Forelimb muscle (tissue), 1 donor: Measurements from ENCODE around the gene ZNF189. TPM values are rescaled to one million over a fixed set of nuclear protein-coding genes. Genes with fewer than 3 reads are reported as not detected.
A peak's percentile ranks its signal among the peaks of the same experiment; 100 is the strongest.

Experiments used
- DNase-seq: peaks from one replicate; pipeline ENCODE4 v3.0.0-alpha.2; 2013; ENCODE audit warnings: low read depth
- polyA plus RNA-seq: library from polyadenylated mRNA; unstranded; fragments of 120-200 nt; gene quantifications from one replicate; pipeline ENCODE4 v1.2.1, GENCODE V29; 2013; ENCODE audit not compliant: insufficient read length

ZNF189 gene
- 19.2 TPM for polyA plus RNA-seq

DNA sequence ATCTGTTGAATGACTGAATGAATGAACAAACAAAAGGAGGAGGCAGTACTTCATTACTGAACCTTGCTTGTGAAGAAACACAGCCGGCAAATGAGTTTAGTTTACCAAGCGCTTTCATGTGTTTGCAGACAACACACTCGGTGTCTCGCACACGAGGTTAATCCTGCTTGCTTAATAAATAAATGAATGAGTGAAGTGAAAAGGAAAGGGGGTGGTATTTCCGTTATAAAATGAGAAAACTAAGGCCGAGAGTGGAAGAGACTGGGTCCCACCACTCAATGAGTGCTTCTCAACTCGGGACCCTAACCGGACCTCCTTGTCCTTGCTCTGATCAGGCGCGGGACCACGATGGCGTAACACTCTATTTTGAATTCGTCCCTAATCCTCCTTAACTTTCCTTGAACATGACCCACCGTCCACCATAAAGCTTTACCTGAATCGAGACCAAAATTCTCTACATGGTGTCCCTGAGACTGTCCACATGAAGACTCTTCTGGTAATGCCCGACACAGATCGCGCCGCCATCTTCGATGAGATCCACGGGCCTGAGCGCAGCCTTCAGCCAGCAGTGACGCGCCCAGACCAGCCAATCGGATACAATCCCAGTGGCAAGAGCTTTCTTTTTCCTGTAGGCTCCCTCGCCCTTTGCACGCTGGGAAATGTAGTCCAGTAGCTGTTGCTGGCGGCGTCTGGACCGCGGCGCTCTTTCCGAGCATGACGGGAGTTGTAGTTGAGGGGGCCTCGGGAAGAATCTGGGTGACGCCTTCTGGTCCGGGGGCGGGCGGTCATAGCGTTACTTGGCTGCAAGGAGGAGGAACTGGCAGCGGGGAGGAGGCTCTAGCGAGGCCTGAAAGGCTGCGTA, at the start of gene ZNF189, which contains the start of gene MRPL50:
Gene ZNF189, plus strand, starts transcription at position 784 of the 862 bp plus-strand sequence. CDS start 306 bp downstream, outside the sequence.
Gene MRPL50, minus strand, starts transcription at position 551 of the 862 bp plus-strand sequence. Its CDS starts 26 bp downstream, at position 525.
- DNase-seq = peak; percentile 99

DNA sequence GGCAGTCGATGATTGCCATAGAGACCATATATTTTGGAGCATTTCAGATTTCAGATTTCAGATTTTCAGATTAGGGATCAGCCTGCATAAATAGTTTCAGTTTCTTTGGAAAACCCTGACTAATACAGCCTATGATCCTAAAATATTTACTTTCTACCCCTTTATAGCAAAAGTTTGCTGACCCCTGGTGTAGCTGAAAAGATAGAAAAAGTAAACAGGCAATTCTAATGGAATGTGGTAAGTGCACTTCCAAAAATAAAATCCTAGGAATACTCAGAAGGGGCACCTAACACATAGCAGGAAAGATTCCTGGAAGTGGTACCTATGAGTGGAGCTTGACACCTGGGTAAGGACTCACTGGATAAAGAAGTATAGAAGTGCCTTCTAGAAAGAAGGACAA, 48.4 kb upstream of the ZNF189 start:
- DNase-seq = no peak

DNA sequence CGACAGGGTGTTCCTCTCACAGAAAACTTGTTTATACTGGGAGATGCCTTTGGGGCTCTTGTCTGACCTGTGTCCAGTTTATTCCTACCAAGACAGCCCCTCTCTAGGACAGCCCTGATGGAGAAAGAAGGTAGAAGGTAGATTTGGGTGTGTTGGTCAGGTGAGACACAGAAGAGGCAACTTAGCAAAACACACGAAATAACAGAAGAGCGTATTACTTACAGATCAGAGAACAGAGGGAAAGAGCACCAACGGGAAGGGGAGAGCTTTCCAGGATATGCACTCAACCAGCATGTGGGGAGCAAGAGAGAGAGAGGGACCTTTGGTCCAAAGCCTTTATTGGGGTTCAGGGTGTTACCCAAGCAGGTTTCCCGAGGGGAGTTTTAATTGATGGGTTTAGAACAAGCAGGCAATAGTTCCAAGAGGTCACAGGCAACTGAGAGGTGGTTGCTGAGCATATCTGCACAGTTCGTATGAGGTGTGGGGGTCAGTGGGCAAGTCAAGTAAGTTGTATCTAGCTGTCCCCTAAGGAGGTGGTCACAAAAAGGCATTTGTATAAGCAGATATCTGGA, 45.7 kb upstream of the ZNF189 start:
- DNase-seq = no peak

DNA sequence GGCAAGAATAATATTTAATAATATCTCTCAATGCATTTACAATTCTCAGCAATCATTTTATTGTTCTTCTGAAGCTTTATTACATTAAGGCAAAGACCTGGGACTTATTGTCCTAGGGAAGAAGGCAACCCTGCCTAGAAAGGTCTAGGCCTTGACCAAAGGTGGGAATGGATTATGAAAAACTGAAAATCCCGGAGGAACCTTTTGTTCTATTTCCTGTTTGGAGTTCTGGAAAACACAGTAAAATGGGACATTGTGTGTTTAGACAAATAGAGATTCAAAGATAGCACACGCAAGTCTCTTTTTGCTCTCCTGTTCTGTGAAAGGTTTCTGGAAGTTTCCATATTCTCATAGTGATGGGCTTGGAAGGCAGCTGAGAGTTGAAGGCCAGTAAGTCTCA, 45.0 kb upstream of the ZNF189 start:
- DNase-seq = no peak

DNA sequence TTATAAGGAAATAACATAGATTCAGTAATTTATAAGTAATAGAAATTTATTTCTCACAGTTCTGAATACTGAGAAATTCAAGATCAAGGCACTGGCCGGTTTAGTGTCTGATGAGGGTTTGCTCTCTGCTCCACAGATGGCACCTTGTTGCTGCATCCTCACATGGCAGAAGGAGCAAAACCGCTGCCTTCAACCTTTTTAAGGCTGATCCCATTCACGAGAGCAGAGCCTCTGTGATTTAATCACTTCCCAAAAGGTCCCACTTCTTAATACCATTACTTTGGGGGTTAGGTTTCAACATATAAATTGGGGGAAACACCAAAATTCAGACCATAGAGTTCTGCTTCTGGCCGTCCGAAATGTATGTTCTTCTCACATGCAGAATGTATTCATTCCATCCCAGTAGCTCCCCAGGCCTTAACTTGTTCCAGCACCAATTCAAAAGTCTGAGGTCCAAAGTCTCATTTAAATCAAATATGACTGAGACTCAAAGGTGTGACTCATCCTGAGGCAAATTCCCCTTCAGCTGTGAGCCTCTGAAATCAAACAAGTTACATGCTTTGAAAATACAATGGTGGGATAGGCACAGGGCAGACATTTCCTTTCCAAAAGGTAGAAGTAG, 44.4 kb upstream of the ZNF189 start:
- no peak for DNase-seq

DNA sequence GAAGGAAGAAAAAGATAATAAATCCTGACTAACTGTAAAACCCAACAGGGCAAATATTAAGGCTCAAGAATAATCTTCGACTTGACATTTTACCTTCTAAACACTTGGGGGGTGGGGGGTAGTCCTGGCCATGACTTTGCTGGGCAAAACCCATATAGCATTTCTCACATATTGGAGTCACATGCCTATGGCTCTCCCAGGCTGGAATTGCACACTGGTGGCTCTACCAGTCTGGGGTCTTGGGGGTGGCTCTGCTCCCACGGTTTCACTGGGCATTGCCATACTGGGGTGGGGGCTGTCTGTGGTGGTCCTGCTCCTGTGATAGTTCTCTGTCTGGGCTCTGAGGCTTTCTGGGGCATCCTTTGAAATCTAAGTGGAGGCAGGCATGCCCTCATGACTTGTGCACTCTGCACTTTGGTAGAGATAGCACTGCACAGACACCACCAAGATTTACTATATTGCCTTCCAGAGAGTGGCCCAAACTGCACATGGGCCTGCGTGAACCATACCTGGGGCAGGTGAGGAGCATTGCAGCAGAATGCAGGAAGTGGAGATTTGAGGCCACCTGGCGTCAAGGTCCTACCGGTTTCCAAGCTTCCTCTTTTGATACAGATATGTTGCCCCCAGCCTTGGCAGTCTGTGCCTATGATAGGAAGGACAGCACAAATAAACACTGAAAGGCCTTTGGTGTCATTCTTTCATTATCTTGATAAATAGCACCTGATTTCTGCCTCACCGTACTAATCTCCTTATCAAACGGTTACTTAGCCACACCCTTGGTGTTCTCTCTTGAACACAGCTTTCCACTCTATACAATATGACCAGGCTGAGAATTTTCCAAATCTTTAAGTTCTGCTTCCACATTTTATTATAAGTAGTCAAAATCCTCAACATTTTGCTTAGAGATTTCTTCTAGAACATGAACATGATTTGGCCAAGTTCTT, 43.6 kb upstream of the ZNF189 start:
- DNase-seq = no peak

DNA sequence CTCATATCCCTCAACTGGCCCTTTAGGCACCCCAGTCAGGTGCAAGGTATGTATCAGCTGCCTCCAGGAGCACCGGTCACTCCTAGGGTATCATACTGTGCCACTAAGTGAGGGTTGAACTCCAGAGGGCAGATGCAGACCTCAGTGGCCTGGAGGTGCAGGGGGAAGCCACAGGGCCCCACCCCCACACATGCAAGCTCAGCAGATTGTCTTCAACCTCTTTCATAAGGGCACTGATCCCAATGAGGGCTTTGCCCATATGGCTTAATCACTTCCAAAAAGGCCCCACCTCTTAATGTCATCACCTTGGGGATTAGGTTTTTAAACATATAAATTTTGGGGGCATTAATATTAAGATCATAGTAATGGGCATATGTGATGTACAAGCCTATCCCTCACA, 42.0 kb upstream of the ZNF189 start:
- no peak for DNase-seq

DNA sequence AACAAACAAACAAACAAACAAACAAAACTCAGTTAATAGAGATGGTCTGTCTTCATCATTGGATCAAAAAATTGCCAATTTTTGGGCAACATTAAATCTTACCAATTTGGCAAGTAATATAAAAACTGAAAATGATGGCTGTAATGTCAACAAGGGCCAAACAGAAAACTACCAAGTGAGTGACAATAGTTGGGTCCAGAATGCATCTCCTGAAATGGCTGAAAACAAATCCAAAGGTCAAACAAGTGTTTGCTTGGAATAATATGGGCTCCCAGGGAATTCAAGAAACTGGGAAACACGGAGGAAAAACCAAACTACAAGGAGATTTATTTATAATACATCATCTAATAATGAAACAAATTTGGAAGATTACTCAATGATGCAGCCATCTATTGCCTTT, 39.0 kb upstream of the ZNF189 start:
- no peak for DNase-seq

DNA sequence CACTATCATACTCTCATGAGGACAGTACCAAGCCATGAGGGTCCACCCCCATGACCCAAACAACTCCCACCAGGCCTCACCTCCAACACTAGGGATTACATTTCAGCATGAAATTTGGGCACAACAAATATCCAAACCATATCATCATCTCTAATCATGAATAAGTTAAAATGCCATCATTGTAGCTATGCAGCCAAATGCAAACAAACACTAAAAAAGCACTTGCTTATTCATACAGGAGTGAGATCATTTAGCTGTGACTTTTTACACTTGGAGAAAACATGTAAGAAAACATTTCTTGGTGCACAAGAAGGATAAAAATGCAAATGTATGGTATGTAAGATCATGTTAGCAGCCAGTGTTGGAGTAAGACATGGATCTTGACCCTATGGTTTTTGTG, 38.0 kb upstream of the ZNF189 start:
- no peak for DNase-seq

DNA sequence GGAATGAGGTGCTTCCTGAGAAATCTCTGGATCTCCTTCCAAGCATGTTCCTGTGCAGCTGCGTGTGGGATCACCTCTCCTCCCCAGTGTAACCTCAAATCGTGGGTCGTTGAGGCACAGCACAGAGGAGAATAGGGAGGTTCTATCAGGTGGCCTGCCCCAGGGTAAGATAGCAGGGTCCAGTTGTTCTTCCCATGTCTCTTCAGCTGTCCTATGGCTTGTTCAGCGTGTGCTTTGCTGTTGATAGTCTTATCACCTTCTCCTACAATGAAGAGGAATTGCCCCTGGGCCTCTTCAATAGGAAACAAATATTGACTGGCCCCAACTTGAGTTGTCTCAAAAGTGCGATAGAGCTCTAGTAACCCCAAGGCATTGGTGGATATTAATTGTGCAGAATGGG, 36.2 kb upstream of the ZNF189 start:
- DNase-seq = no peak

DNA sequence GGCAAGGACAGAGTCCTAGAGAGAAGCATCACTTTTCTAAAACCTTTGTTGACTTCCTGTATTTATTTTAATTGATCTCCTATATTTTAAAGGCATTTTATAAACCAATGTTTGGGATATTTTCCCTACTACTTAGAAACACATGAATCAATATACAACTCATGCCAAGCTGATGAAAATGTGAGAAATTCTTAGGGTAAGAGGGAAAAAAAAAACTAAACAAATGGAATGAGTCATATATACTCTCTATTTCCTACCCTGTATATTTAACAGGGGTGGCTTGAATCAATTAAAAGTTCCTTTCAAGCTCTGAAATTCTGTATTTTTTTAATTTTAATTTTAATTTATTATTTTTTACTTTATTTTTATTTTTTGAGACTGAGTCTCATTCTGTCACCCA, 33.5 kb upstream of the ZNF189 start:
- no peak for DNase-seq

DNA sequence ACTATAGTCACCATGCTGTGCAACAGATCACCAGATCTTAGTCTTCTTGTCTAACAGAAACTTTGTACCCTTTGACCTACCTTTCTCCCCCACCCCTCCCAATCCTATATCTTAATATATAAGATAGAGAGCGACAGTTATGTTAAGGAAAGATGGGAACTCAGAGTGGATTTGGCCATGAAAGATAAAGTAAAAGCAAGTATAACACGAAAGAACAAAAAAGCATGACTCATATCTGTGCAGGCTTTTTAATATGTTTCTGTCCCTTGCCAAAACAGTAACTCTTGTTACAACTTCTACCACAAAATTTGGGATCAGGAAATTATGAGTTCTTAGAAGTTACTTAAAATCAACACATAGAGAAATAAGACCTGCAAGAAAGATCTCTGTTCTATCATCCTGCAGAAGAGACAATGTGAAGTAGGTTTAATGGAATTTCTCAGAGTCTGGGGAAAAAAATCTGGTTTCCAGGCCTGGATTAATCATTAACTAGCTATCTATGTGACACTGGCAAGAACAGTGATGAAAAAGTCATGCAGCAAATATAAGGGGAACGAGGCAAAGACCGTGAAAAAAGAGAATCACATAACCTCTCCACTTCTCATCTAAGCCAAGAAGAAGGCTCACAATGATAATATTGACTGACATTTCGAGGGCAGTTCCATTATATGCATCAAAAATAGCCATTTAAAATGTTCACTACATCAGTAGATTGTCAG, 32.5 kb upstream of the ZNF189 start:
- no peak for DNase-seq

DNA sequence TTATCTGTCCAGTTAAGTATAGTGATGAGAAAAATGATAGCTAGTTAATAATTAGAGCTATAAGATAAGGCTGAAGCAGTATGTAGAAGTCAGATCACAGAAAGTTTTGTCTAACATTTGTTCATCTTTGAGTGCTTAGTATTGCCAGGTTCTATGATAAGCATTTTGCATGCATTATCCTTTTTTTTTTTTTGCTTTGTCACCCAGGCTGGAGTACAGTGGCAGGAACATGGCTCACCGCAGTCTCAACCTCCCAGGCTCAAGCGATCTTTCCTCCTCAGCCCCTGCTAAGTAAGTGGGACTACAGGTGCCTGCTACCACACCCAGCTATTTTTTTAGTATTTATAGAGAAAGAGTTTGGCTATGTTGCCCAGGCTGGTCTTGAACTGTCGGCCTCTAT, 31.3 kb upstream of the ZNF189 start:
- no peak for DNase-seq

DNA sequence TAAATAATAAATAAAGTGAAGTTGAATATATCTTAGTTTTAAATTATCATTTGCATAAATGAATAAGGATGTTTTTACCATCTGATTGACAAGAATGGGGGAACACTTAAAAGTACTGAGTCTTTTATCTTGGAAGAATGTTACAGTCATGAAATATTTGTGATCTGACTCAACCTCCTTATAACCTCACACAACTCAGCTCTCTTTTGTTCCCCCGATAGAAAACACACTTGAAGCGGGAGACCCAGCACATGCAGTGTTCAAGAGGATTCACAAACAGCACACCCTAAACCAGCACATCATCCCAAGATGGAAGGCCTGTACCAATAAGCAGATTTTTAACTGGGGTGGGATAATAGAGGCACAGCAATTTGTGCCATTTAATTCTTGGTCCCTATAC, 29.4 kb upstream of the ZNF189 start:
- no peak for DNase-seq

DNA sequence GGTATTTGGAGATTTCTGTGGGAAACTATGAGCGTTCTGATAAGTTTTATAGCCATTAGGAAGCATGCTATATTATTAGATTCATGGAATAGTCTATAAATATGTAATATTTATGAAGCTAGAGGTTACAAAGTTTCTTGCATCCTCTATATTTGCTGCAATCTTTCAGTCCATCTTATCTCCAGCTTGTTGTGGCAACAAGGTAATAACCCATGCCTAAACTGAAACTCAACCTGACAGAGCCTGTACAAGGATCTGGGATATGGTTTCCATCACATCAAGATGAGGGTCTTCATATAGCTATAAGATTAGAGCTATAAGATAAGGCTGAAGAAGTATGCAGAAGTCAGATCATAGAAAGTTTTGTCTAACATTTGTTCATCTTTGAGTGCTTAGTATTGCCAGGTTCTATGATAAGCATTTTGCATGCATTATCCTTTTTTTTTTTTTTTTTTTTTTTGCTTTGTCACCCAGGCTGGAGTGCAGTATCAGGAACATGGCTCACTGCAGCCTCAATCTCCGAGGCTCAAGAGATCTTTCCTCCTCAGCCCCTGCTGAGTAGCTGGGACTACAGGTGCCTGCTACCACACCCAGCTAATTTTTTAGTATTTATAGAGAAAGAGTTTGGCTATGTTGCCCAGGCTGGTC, 28.6 kb upstream of the ZNF189 start:
- no peak for DNase-seq

DNA sequence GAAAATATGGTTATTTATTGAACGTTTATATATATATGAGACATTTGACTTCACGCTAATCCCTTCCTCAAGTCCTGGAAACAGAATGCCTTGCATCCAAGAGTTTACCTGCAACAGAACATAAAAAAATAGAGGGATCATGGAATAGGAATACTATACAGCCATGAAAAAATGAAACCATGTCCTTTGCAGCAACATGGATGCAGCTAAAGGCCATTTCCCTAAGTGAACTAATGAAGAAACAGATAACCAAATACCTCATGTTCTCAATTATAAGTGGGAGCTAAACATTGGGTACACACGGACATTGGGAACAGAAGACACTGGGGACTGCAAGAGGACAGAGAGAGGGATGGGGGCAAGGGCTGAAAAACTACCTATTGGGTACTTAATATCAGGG, 26.8 kb upstream of the ZNF189 start:
- DNase-seq = no peak

DNA sequence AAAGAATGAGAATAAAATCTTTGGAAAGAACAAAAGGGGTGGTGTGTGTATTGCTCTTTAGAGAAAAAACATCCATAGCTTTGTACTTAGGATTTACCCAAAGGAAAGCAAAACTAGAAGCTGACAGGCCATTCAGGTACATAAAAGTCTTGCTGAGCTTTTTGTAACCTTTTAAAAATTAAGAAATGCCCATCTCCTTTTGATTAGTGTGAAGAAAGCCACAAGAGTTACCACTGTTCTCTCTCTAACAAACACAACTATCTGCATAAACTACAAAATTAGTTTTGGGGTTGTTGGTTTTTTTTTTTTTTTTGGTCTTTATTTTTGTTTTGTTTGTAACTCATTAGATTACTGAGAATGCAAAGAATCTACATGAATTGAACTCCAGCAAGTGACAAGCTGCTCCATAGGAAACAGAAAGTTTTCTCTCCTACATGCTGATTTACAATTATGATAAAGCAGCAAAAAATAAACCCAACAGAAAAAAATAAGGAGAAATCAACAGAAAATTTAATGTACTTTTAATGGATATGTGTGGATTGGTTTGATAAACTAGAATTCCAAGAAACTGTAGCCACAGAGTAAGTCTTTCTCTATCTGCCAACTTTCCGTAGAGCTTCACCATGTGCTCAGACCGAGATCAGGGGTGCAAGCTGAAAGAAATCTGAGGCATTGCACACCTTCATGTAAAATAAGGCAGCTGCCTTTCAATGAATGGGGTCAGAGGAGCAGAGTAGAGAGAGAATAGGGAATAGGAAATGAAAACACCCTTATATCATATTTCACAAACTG, 26.1 kb upstream of the ZNF189 start:
- DNase-seq = no peak

DNA sequence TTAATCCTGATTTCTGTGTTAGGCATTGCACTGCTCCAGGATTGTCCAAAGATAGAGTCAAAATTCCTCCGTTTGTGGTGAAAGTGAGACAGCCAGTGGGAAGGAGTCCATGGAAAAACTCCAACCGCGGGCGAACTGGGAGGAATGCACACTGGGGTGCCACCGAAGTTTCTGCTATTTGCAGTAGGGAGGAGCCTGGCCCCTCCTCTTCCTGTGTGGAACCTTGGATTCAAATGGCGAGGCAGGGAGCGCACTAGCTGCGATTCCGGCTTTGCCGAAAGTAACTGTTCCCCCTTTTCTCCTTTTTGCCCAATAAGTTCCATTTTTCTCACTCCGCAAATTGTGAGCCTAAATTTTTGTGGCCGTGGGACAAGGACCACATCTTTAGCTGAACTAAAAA, 23.1 kb upstream of the ZNF189 start:
- no peak for DNase-seq

DNA sequence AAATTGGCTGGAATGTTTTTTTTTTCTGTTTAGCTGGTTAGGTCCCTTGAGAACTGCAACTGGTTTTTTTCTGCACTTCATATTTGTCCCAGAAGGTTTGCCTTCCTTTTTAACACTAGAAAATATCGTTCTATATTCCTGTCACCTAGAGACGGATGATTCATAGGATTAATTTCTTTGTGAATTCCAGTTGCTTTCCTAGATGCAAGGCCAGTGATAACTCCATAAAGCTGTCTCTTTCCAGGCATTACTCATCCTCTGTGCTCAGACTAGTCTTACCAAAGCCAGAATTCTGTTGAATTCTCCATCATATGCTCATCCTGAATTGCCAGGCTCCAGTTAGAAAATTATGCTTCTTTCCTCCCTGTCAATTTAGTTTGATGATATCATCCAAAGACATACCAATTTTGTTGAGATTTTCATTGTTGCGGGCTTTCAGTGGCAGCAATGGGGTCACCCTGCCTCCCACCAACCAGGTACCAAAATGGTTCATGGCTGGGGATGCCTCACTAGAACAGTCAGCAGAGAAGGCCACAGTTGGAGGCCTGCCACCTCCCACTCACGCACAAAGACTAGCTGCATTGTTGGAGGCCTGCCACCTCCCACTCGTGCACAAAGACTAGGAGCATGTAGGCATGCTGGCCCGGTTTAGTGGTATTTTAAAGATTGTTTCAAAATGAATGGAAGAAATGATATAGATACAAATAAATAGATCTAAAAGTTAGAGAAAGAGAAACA, 22.4 kb upstream of the ZNF189 start:
- no peak for DNase-seq
